Thyroid gland (tissue), 4 donors: ENCODE measurements around the gene DRD3.

Source experiments
- POLR2A ChIP-seq, 2 donors: fragments of 450-650 bp; IDR thresholded peaks; one replicate each; pipeline ENCODE4 v1.6.1; 2017; ENCODE audit warnings: antibody characterized with exemption in 2 of 2, mild to moderate bottlenecking in 2 of 2, moderate library complexity in 1 of 2
- TF ChIP-seq, protein P1 (sequence below), 6 experiments: fragments of 200-600 bp in 3 of 6; fragments of 450-650 bp in 3 of 6; sonication (generic) in 3 of 6; IDR thresholded peaks; one replicate each; pipeline ENCODE4 v1.5.1; 2016 to 2019; ENCODE audit warnings: antibody characterized with exemption in 6 of 6, mild to moderate bottlenecking in 2 of 6, inconsistent platforms in 1 of 6, moderate library complexity in 1 of 6

DNA sequence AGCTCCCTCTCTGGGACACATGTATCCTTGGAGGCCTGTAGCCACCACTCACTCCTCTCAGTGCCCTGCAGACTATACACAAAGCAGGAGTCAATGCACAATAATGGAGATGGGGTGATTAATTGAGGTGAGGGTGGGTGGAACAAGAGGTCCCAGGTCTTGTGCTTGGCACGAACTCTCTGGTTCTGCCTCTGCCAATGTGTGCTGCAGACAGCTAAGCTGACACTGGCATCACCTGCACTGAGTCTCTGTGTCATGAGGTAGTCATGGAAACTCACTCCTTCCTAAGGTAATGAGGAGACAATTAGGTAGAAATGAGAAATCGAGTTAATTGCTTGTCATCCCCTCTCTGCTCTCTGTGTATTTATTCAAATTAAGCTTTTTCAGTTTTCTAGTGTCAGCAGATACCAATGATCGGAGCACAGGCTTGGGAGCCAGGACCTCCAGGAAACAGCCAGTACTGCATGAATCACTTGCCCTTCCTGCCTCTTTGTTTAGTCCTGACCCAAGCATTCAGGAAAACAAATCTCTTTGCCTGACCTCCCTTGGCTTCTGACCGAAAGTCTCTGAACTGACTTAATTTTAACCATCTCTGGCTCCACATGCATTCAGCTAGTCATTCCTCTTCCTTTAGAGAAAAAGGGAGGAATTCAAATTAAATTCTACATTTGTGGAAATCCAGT, 56.7 kb downstream of the DRD3 start:
- TF ChIP-seq, protein P1, sequence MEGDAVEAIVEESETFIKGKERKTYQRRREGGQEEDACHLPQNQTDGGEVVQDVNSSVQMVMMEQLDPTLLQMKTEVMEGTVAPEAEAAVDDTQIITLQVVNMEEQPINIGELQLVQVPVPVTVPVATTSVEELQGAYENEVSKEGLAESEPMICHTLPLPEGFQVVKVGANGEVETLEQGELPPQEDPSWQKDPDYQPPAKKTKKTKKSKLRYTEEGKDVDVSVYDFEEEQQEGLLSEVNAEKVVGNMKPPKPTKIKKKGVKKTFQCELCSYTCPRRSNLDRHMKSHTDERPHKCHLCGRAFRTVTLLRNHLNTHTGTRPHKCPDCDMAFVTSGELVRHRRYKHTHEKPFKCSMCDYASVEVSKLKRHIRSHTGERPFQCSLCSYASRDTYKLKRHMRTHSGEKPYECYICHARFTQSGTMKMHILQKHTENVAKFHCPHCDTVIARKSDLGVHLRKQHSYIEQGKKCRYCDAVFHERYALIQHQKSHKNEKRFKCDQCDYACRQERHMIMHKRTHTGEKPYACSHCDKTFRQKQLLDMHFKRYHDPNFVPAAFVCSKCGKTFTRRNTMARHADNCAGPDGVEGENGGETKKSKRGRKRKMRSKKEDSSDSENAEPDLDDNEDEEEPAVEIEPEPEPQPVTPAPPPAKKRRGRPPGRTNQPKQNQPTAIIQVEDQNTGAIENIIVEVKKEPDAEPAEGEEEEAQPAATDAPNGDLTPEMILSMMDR (IDR thresholded peaks at IDR 0.05) = no peak
- TF ChIP-seq POLR2A (IDR thresholded peaks at IDR 0.05) = no peak
